Astrocyte (in vitro differentiated cells and primary cell): Measurements from ENCODE around the gene ITGBL1. TPM values are rescaled to one million over a fixed set of nuclear protein-coding genes. Genes with fewer than 3 reads are reported as not detected.

ENCODE experiments used
- DNase-seq: peaks from one replicate; pipeline ENCODE4 v3.0.0-alpha.2; 2010; ENCODE audit warnings: low read depth
- FAIRE-seq: peaks from 2 replicates; lab custom pipeline; 2011; peaks lifted over from hg19 to GRCh38; lab: Jason Lieb, UNC
- H2AFZ ChIP-seq: 2 replicates; pipeline ENCODE4 v1.6.0; 2012; ENCODE audit warnings: low read depth, low read length, inconsistent platforms
- H3K27ac ChIP-seq: 2 replicates; pipeline ENCODE4 v1.5.1; 2011; ENCODE audit warnings: low read depth, low read length, inconsistent platforms
- H3K27me3 ChIP-seq: 2 replicates; pipeline ENCODE4 v1.6.0; 2011; ENCODE audit warnings: low read length, inconsistent platforms; ENCODE audit not compliant: insufficient read depth
- H3K36me3 ChIP-seq: 2 replicates; pipeline ENCODE4 v1.5.1; 2011; ENCODE audit warnings: low read length, inconsistent platforms; ENCODE audit not compliant: insufficient read depth
- H3K4me1 ChIP-seq: 2 replicates; pipeline ENCODE4 v1.5.1; 2011; ENCODE audit warnings: low read length, inconsistent platforms; ENCODE audit not compliant: insufficient read depth
- H3K4me2 ChIP-seq: 2 replicates; pipeline ENCODE4 v1.6.0; 2012; ENCODE audit warnings: low read length, inconsistent platforms
- H3K4me3 ChIP-seq: 2 replicates; pipeline ENCODE4 v1.5.1; 2011; ENCODE audit warnings: low read depth, mild to moderate bottlenecking, low read length, inconsistent platforms; ENCODE audit not compliant: insufficient read depth
- H3K79me2 ChIP-seq: 2 replicates; pipeline ENCODE4 v1.6.0; 2012; ENCODE audit warnings: mild to moderate bottlenecking, low read length, inconsistent platforms; ENCODE audit not compliant: insufficient read depth
- H3K9ac ChIP-seq: 2 replicates; pipeline ENCODE4 v1.6.0; 2012; ENCODE audit warnings: mild to moderate bottlenecking, low read length, inconsistent platforms
- H3K9me3 ChIP-seq: 2 replicates; pipeline ENCODE4 v1.5.1; 2012; ENCODE audit warnings: low read depth, mild to moderate bottlenecking, low read length, inconsistent platforms; ENCODE audit not compliant: insufficient read depth
- H4K20me1 ChIP-seq: 2 replicates; pipeline ENCODE4 v1.6.0; 2012; ENCODE audit warnings: low read length, inconsistent platforms; ENCODE audit not compliant: insufficient read depth
- H3K27ac Mint-ChIP-seq: one replicate; pipeline ENCODE4 v1.8.0; 2021; ENCODE audit warnings: mild to moderate bottlenecking, mixed read lengths; ENCODE audit not compliant: unreplicated experiment
- H3K27me3 Mint-ChIP-seq: one replicate; pipeline ENCODE4 v1.8.0; 2021; ENCODE audit warnings: low read depth, mixed read lengths; ENCODE audit not compliant: unreplicated experiment
- H3K36me3 Mint-ChIP-seq: one replicate; pipeline ENCODE4 v1.8.0; 2021; ENCODE audit warnings: low read depth, mixed read lengths; ENCODE audit not compliant: unreplicated experiment
- H3K4me1 Mint-ChIP-seq: one replicate; pipeline ENCODE4 v1.8.0; 2021; ENCODE audit warnings: low read depth, mixed read lengths; ENCODE audit not compliant: unreplicated experiment
- H3K4me3 Mint-ChIP-seq: one replicate; pipeline ENCODE4 v1.8.0; 2021; ENCODE audit warnings: mild to moderate bottlenecking, moderate library complexity, mixed read lengths; ENCODE audit not compliant: unreplicated experiment
- H3K9me3 Mint-ChIP-seq: one replicate; pipeline ENCODE4 v1.8.0; 2021; ENCODE audit warnings: mild to moderate bottlenecking, mixed read lengths; ENCODE audit not compliant: unreplicated experiment
- CTCF ChIP-seq: IDR thresholded peaks from 2 replicates; pipeline ENCODE4 v1.5.1; 2011; ENCODE audit warnings: low read depth, mild to moderate bottlenecking, inconsistent platforms, low read length, moderate library complexity; ENCODE audit not compliant: insufficient read depth
- EZH2 ChIP-seq: IDR thresholded peaks from 2 replicates; pipeline ENCODE4 v1.6.1; 2012; ENCODE audit warnings: mild to moderate bottlenecking, low read length, inconsistent platforms; ENCODE audit not compliant: insufficient read depth
- total RNA-seq: library from RNA; stranded (reverse); gene quantifications from 2 replicates; pipeline ENCODE4 v1.2.1, GENCODE V29; 2021

The ITGBL1 gene
- total RNA-seq, 1 donor from 2014 or later = 0.14 TPM

- Mint-ChIP-seq H3K4me3 (no peak overlapping the region), H3K4me1 (peaks cover 14% of the 10 kb centered on the region), H3K36me3 (no peaks in the 10 kb centered on the region), H3K27ac (no peak overlapping the region), H3K27me3 (no peaks in the 10 kb centered on the region), H3K9me3 (no peaks in the 10 kb centered on the region)
- no peak for DNase-seq
- no peak for TF ChIP-seq CTCF
- TF ChIP-seq EZH2 = no peak
- Histone ChIP-seq H3K4me3 (no peak overlapping the region), H3K27me3 (no peaks in the 10 kb centered on the region), H3K9me3 (no peaks in the 10 kb centered on the region), H3K9ac (no peak overlapping the region), H3K27ac (no peak overlapping the region), H2AFZ (no peak overlapping the region), H3K4me1 (no peaks in the 10 kb centered on the region), H4K20me1 (no peaks in the 10 kb centered on the region), H3K79me2 (no peaks in the 10 kb centered on the region), H3K4me2 (no peak overlapping the region), H3K36me3 (no peaks in the 10 kb centered on the region)
- FAIRE-seq = no peak
These were observed 172.5 kb downstream of the ITGBL1 start for GRCh38 chr13:101624981-101625380.

GRCh38 chr13:101626925-101627555 lies 174.6 kb downstream of the ITGBL1 start:
- H3K27ac Mint-ChIP-seq = no peak overlapping the region
- H3K4me3 Mint-ChIP-seq = no peak overlapping the region
- no peak overlapping the region for H3K9ac ChIP-seq

More at GRCh38 chr13:101626925-101627555, 174.6 kb downstream of the ITGBL1 start:
- no peaks in the 10 kb centered on the region for H3K36me3 ChIP-seq
- H3K4me1 Mint-ChIP-seq = peaks cover 14% of the 10 kb centered on the region
- no peaks in the 10 kb centered on the region for H4K20me1 ChIP-seq
- no peaks in the 10 kb centered on the region for H3K4me1 ChIP-seq
- H3K27ac ChIP-seq = no peak overlapping the region
- H3K9me3 ChIP-seq = no peaks in the 10 kb centered on the region
- DNase-seq (no peak), FAIRE-seq (no peak)
- no peak overlapping the region for H2AFZ ChIP-seq
- no peaks in the 10 kb centered on the region for H3K9me3 Mint-ChIP-seq
- no peaks in the 10 kb centered on the region for H3K36me3 Mint-ChIP-seq
- peak overlapping the region; percentile 35 for H3K4me2 ChIP-seq
- no peaks in the 10 kb centered on the region for H3K79me2 ChIP-seq
- TF ChIP-seq EZH2 (no peak), CTCF (no peak)
- no peaks in the 10 kb centered on the region for H3K27me3 Mint-ChIP-seq
- no peak overlapping the region for H3K4me3 ChIP-seq
- no peaks in the 10 kb centered on the region for H3K27me3 ChIP-seq
